HEK293 (cell line): Measurements from ENCODE around the gene STRN3.

Source experiments
- BCL11A ChIP-seq: fragments of 450-650 bp; formaldehyde crosslinking; IDR thresholded peaks from 2 replicates; pipeline ENCODE4 v1.5.1; 2016; ENCODE audit warnings: low read depth, missing biosample characterization, missing genetic modification characterization
- BCL11B ChIP-seq: fragments of 450-650 bp; formaldehyde crosslinking; IDR thresholded peaks from 2 replicates; pipeline ENCODE4 v1.5.1; 2016; ENCODE audit warnings: low read depth, missing biosample characterization, missing genetic modification characterization
- GLIS1 ChIP-seq: fragments of 450-650 bp; formaldehyde crosslinking; IDR thresholded peaks from 2 replicates; pipeline ENCODE4 v1.5.1; 2016; ENCODE audit warnings: missing biosample characterization, missing genetic modification characterization
- REPIN1 ChIP-seq: fragments of 450-650 bp; formaldehyde crosslinking; IDR thresholded peaks from 2 replicates; pipeline ENCODE4 v1.5.1; 2017; ENCODE audit warnings: missing biosample characterization, missing genetic modification characterization, low read depth
- TCF7L2 ChIP-seq: IDR thresholded peaks from 2 replicates; pipeline ENCODE4 v1.6.1; 2011; ENCODE audit warnings: low read depth, mild to moderate bottlenecking, inconsistent platforms, low read length, moderate library complexity, borderline replicate concordance
- TSHZ1 ChIP-seq: fragments of 450-650 bp; formaldehyde crosslinking; IDR thresholded peaks from 2 replicates; pipeline ENCODE4 v1.5.1; 2016; ENCODE audit warnings: missing biosample characterization, missing genetic modification characterization, borderline replicate concordance
- YY1 ChIP-seq: fragments of 450-650 bp; formaldehyde crosslinking; IDR thresholded peaks from 2 replicates; pipeline ENCODE4 v1.5.1; 2018; ENCODE audit warnings: missing biosample characterization, missing genetic modification characterization
- ZBTB44 ChIP-seq: fragments of 450-650 bp; IDR thresholded peaks from 2 replicates; pipeline ENCODE4 v1.5.1; 2018; ENCODE audit warnings: missing biosample characterization, mild to moderate bottlenecking, missing genetic modification characterization
- ZBTB6 ChIP-seq: fragments of 450-650 bp; formaldehyde crosslinking; IDR thresholded peaks from 2 replicates; pipeline ENCODE4 v1.5.1; 2017; ENCODE audit warnings: missing biosample characterization, missing genetic modification characterization
- ZFP3 ChIP-seq: fragments of 450-650 bp; formaldehyde crosslinking; IDR thresholded peaks from 2 replicates; pipeline ENCODE4 v1.5.1; 2016; ENCODE audit warnings: low read depth, missing biosample characterization, missing genetic modification characterization
- ZNF121 ChIP-seq: fragments of 450-650 bp; formaldehyde crosslinking; IDR thresholded peaks from 2 replicates; pipeline ENCODE4 v1.5.1; 2016; ENCODE audit warnings: missing biosample characterization, missing genetic modification characterization
- ZNF132 ChIP-seq: fragments of 450-650 bp; formaldehyde crosslinking; IDR thresholded peaks from 2 replicates; pipeline ENCODE4 v1.5.1; 2017; ENCODE audit warnings: missing biosample characterization, missing genetic modification characterization, borderline replicate concordance
- ZNF140 ChIP-seq: fragments of 450-650 bp; formaldehyde crosslinking; IDR thresholded peaks from 2 replicates; pipeline ENCODE4 v1.5.1; 2016; ENCODE audit warnings: missing biosample characterization, missing genetic modification characterization
- ZNF148 ChIP-seq: fragments of 450-650 bp; formaldehyde crosslinking; IDR thresholded peaks from 2 replicates; pipeline ENCODE4 v1.5.0; 2017; ENCODE audit warnings: missing biosample characterization, missing genetic modification characterization, borderline replicate concordance
- ZNF202 ChIP-seq: fragments of 450-650 bp; formaldehyde crosslinking; IDR thresholded peaks from 2 replicates; pipeline ENCODE4 v1.5.1; 2016; ENCODE audit warnings: missing biosample characterization, missing genetic modification characterization, borderline replicate concordance
- ZNF280C ChIP-seq: fragments of 450-650 bp; formaldehyde crosslinking; IDR thresholded peaks from 2 replicates; pipeline ENCODE4 v1.5.1; 2016; ENCODE audit warnings: missing biosample characterization, missing genetic modification characterization
- ZNF362 ChIP-seq: fragments of 450-650 bp; formaldehyde crosslinking; IDR thresholded peaks from 2 replicates; pipeline ENCODE4 v1.5.1; 2016; ENCODE audit warnings: missing biosample characterization, missing genetic modification characterization
- ZNF423 ChIP-seq: fragments of 450-650 bp; formaldehyde crosslinking; IDR thresholded peaks from 2 replicates; pipeline ENCODE4 v1.5.1; 2016; ENCODE audit warnings: missing biosample characterization, missing genetic modification characterization
- ZNF488 ChIP-seq: fragments of 450-650 bp; formaldehyde crosslinking; IDR thresholded peaks from 2 replicates; pipeline ENCODE4 v1.5.1; 2016; ENCODE audit warnings: missing biosample characterization, missing genetic modification characterization
- ZNF560 ChIP-seq: fragments of 450-650 bp; formaldehyde crosslinking; IDR thresholded peaks from 2 replicates; pipeline ENCODE4 v1.5.1; 2017; ENCODE audit warnings: missing biosample characterization, missing genetic modification characterization, borderline replicate concordance
- ZNF610 ChIP-seq: fragments of 450-650 bp; formaldehyde crosslinking; IDR thresholded peaks from 2 replicates; pipeline ENCODE4 v1.5.1; 2016; ENCODE audit warnings: missing biosample characterization, missing genetic modification characterization, borderline replicate concordance
- ZNF660 ChIP-seq: fragments of 450-650 bp; IDR thresholded peaks from 2 replicates; pipeline ENCODE4 v1.5.1; 2018; ENCODE audit warnings: missing biosample characterization, mild to moderate bottlenecking, missing genetic modification characterization
- ZNF768 ChIP-seq: fragments of 450-650 bp; formaldehyde crosslinking; IDR thresholded peaks from 2 replicates; pipeline ENCODE4 v1.5.1; 2018; ENCODE audit warnings: missing biosample characterization, mild to moderate bottlenecking, missing genetic modification characterization
- ZSCAN18 ChIP-seq: fragments of 450-650 bp; formaldehyde crosslinking; IDR thresholded peaks from 2 replicates; pipeline ENCODE4 v1.5.1; 2016; ENCODE audit warnings: missing biosample characterization, missing genetic modification characterization

STRN3 gene

GRCh38 chr14:30874999-30875787 is 151.0 kb downstream of the STRN3 start (continued):
- TF ChIP-seq TSHZ1 (tag by site-specific recombination) (no peak), BCL11A (tag by site-specific recombination) (no peak), ZNF488 (tag by site-specific recombination) (no peak), ZSCAN18 (no peak), ZNF280C (tag by site-specific recombination) (no peak), ZNF132 (tag by site-specific recombination) (no peak), TCF7L2 (no peak), ZFP3 (tag by site-specific recombination) (no peak), ZNF121 (tag by site-specific recombination) (no peak), REPIN1 (no peak), ZNF610 (tag by site-specific recombination) (no peak), ZNF768 (no peak), YY1 (tag by site-specific recombination) (no peak), ZNF140 (tag by site-specific recombination) (no peak), ZNF423 (tag by site-specific recombination) (0 out of 2 replicates have a peak, but pooled peaks have one; percentile 11), ZBTB44 (tag by site-specific recombination) (no peak), ZNF362 (no peak), GLIS1 (peak; percentile 81; the same call in 1 of the 2 replicates), ZNF148 (tag by site-specific recombination) (no peak), ZBTB6 (tag by site-specific recombination) (no peak), ZNF660 (tag by site-specific recombination) (no peak), ZNF560 (tag by site-specific recombination) (no peak), BCL11B (tag by site-specific recombination) (no peak), ZNF202 (tag by site-specific recombination) (no peak)
